Measurements from ENCODE around the gene WWOX.

The WWOX gene

GRCh38 chr16:79168321-79168720, 1068.9 kb downstream of the WWOX start:
- no CpG with 5 or more reads among the region's 2 CpGs for WGBS, 2 experiments (ENCODE audit: insufficient coverage in 2 of 2)
- H3K4me1 ChIP-seq (ENCODE audit: control insufficient read depth, insufficient read depth, low read length, poor library complexity, severe bottlenecking) = peaks cover 7% of the 10 kb centered on the region
- H3K36me3 ChIP-seq (ENCODE audit: control insufficient read depth, insufficient read depth, low read length) = no peaks in the 10 kb centered on the region
- peaks cover 11% of the 10 kb centered on the region for H3K9me3 ChIP-seq (ENCODE audit: control insufficient read depth, low read length)
- H3K27ac ChIP-seq (ENCODE audit: low read depth, low read length, severe bottlenecking) = no peak overlapping the region
- no peak overlapping the region for H3K4me3 ChIP-seq (ENCODE audit: extremely low read depth, insufficient read depth, low read length, poor library complexity, severe bottlenecking)

- 5 to 15% methylated on average over 2 of the region's 2 CpGs for WGBS, 2 experiments (ENCODE audit: insufficient coverage in 2 of 2)
- no peak overlapping the region for H3K27ac ChIP-seq (ENCODE audit: low read depth, low read length, severe bottlenecking)
- peaks cover 5% of the 10 kb centered on the region for H3K4me1 ChIP-seq (ENCODE audit: control insufficient read depth, insufficient read depth, low read length, poor library complexity, severe bottlenecking)
- H3K9me3 ChIP-seq (ENCODE audit: control insufficient read depth, low read length) = peaks cover 11% of the 10 kb centered on the region
- no peaks in the 10 kb centered on the region for H3K36me3 ChIP-seq (ENCODE audit: control insufficient read depth, insufficient read depth, low read length)
- H3K4me3 ChIP-seq (ENCODE audit: extremely low read depth, insufficient read depth, low read length, poor library complexity, severe bottlenecking) = no peak overlapping the region
Measured at GRCh38 chr16:79169239-79169638, 1069.8 kb downstream of the WWOX start.

- no peak overlapping the region for H3K27ac ChIP-seq (ENCODE audit: low read depth, low read length, severe bottlenecking)
Measured at GRCh38 chr16:79170555-79171246, 1071.2 kb downstream of the WWOX start.

GRCh38 chr16:79171504-79171903, 1072.0 kb downstream of the WWOX start:
- WGBS, 2 experiments (ENCODE audit: insufficient coverage in 2 of 2) = no CpG with 5 or more reads among the region's 4 CpGs
- no peak overlapping the region for H3K4me3 ChIP-seq (ENCODE audit: extremely low read depth, insufficient read depth, low read length, poor library complexity, severe bottlenecking)
- no peaks in the 10 kb centered on the region for H3K36me3 ChIP-seq (ENCODE audit: control insufficient read depth, insufficient read depth, low read length)
- H3K27ac ChIP-seq (ENCODE audit: low read depth, low read length, severe bottlenecking) = no peak overlapping the region
- peaks cover 11% of the 10 kb centered on the region for H3K9me3 ChIP-seq (ENCODE audit: control insufficient read depth, low read length)
- H3K4me1 ChIP-seq (ENCODE audit: control insufficient read depth, insufficient read depth, low read length, poor library complexity, severe bottlenecking) = no peaks in the 10 kb centered on the region

More at GRCh38 chr16:79170555-79171246, 1071.2 kb downstream of the WWOX start:
- WGBS, 2 experiments (ENCODE audit: insufficient coverage in 2 of 2) = 86 to 96% methylated on average over 1 to 4 of the region's 7 CpGs
- no peaks in the 10 kb centered on the region for H3K4me1 ChIP-seq (ENCODE audit: control insufficient read depth, insufficient read depth, low read length, poor library complexity, severe bottlenecking)
- no peaks in the 10 kb centered on the region for H3K36me3 ChIP-seq (ENCODE audit: control insufficient read depth, insufficient read depth, low read length)
- no peak overlapping the region for H3K4me3 ChIP-seq (ENCODE audit: extremely low read depth, insufficient read depth, low read length, poor library complexity, severe bottlenecking)
- peaks cover 11% of the 10 kb centered on the region for H3K9me3 ChIP-seq (ENCODE audit: control insufficient read depth, low read length)

- H3K9me3 ChIP-seq (ENCODE audit: control insufficient read depth, low read length) = peaks cover 11% of the 10 kb centered on the region
- H3K36me3 ChIP-seq (ENCODE audit: control insufficient read depth, insufficient read depth, low read length) = no peaks in the 10 kb centered on the region
- no peaks in the 10 kb centered on the region for H3K4me1 ChIP-seq (ENCODE audit: control insufficient read depth, insufficient read depth, low read length, poor library complexity, severe bottlenecking)
- no peak overlapping the region for H3K27ac ChIP-seq (ENCODE audit: low read depth, low read length, severe bottlenecking)
- no peak overlapping the region for H3K4me3 ChIP-seq (ENCODE audit: extremely low read depth, insufficient read depth, low read length, poor library complexity, severe bottlenecking)
- 90 to 91% methylated on average over 12 to 13 of the region's 15 CpGs for WGBS, 2 experiments (ENCODE audit: insufficient coverage in 2 of 2)
Measured at GRCh38 chr16:79171931-79172705, 1072.7 kb downstream of the WWOX start.

- WGBS, 2 experiments (ENCODE audit: insufficient coverage in 2 of 2) = 91 to 100% methylated on average over 3 of the region's 4 CpGs
- no peaks in the 10 kb centered on the region for H3K36me3 ChIP-seq (ENCODE audit: control insufficient read depth, insufficient read depth, low read length)
- H3K4me1 ChIP-seq (ENCODE audit: control insufficient read depth, insufficient read depth, low read length, poor library complexity, severe bottlenecking) = no peaks in the 10 kb centered on the region
- H3K9me3 ChIP-seq (ENCODE audit: control insufficient read depth, low read length) = peaks cover 4% of the 10 kb centered on the region
- H3K4me3 ChIP-seq (ENCODE audit: extremely low read depth, insufficient read depth, low read length, poor library complexity, severe bottlenecking) = no peak overlapping the region
- H3K27ac ChIP-seq (ENCODE audit: low read depth, low read length, severe bottlenecking) = no peak overlapping the region
Measured at GRCh38 chr16:79172976-79173500, 1073.6 kb downstream of the WWOX start.

GRCh38 chr16:79173919-79174318, 1074.5 kb downstream of the WWOX start:
- WGBS, 2 experiments (ENCODE audit: insufficient coverage in 2 of 2) = 89 to 97% methylated on average over 2 to 4 of the region's 4 CpGs
- Histone ChIP-seq H3K4me1 (ENCODE audit: control insufficient read depth, insufficient read depth, low read length, poor library complexity, severe bottlenecking) (no peaks in the 10 kb centered on the region), H3K9me3 (ENCODE audit: control insufficient read depth, low read length) (no peaks in the 10 kb centered on the region), H3K27ac (ENCODE audit: low read depth, low read length, severe bottlenecking) (no peak overlapping the region), H3K36me3 (ENCODE audit: control insufficient read depth, insufficient read depth, low read length) (no peaks in the 10 kb centered on the region), H3K4me3 (ENCODE audit: extremely low read depth, insufficient read depth, low read length, poor library complexity, severe bottlenecking) (no peak overlapping the region)

GRCh38 chr16:79175286-79176057, 1076.0 kb downstream of the WWOX start:
- H3K36me3 ChIP-seq (ENCODE audit: control insufficient read depth, insufficient read depth, low read length) = no peaks in the 10 kb centered on the region
- no peak overlapping the region for H3K4me3 ChIP-seq (ENCODE audit: extremely low read depth, insufficient read depth, low read length, poor library complexity, severe bottlenecking)
- H3K9me3 ChIP-seq (ENCODE audit: control insufficient read depth, low read length) = no peaks in the 10 kb centered on the region
- 86 to 87% methylated on average over 5 to 6 of the region's 6 CpGs for WGBS, 2 experiments (ENCODE audit: insufficient coverage in 2 of 2)
- H3K4me1 ChIP-seq (ENCODE audit: control insufficient read depth, insufficient read depth, low read length, poor library complexity, severe bottlenecking) = no peaks in the 10 kb centered on the region
- no peak overlapping the region for H3K27ac ChIP-seq (ENCODE audit: low read depth, low read length, severe bottlenecking)

GRCh38 chr16:79177018-79177417, 1077.6 kb downstream of the WWOX start:
- no peak overlapping the region for H3K4me3 ChIP-seq (ENCODE audit: extremely low read depth, insufficient read depth, low read length, poor library complexity, severe bottlenecking)
- H3K27ac ChIP-seq (ENCODE audit: low read depth, low read length, severe bottlenecking) = no peak overlapping the region
- no peaks in the 10 kb centered on the region for H3K9me3 ChIP-seq (ENCODE audit: control insufficient read depth, low read length)
- WGBS, 2 experiments (ENCODE audit: insufficient coverage in 2 of 2) = 88 to 91% methylated on average over 11 to 14 of the region's 14 CpGs
- H3K4me1 ChIP-seq (ENCODE audit: control insufficient read depth, insufficient read depth, low read length, poor library complexity, severe bottlenecking) = no peaks in the 10 kb centered on the region
- H3K36me3 ChIP-seq (ENCODE audit: control insufficient read depth, insufficient read depth, low read length) = no peaks in the 10 kb centered on the region

- no peaks in the 10 kb centered on the region for H3K36me3 ChIP-seq (ENCODE audit: control insufficient read depth, insufficient read depth, low read length)
- no peak overlapping the region for H3K4me3 ChIP-seq (ENCODE audit: extremely low read depth, insufficient read depth, low read length, poor library complexity, severe bottlenecking)
- WGBS, 2 experiments (ENCODE audit: insufficient coverage in 2 of 2) = 80% methylated on average over 1 of the region's 3 CpGs; no CpG with 5 or more reads in 1 of the 2 experiments
- no peaks in the 10 kb centered on the region for H3K9me3 ChIP-seq (ENCODE audit: control insufficient read depth, low read length)
- no peaks in the 10 kb centered on the region for H3K4me1 ChIP-seq (ENCODE audit: control insufficient read depth, insufficient read depth, low read length, poor library complexity, severe bottlenecking)
- H3K27ac ChIP-seq (ENCODE audit: low read depth, low read length, severe bottlenecking) = no peak overlapping the region
Measured at GRCh38 chr16:79181419-79181818, 1082.0 kb downstream of the WWOX start.
